Nephron (organoid): ENCODE results near the gene MTA1.
A peak's percentile ranks its signal among the peaks of the same experiment; 100 is the strongest.

Experiments used
- H3K27ac Mint-ChIP-seq, 3 experiments: 2 replicates each; pipeline ENCODE4 v1.8.0; 2020; ENCODE audit warnings: mixed read lengths in 3 of 3, mild to moderate bottlenecking in 2 of 3, moderate library complexity in 1 of 3
- H3K27me3 Mint-ChIP-seq: 2 replicates; pipeline ENCODE4 v1.8.0; 2021; ENCODE audit warnings: low read depth, mild to moderate bottlenecking, moderate library complexity, mixed read lengths
- H3K36me3 Mint-ChIP-seq: 2 replicates; pipeline ENCODE4 v1.8.0; 2020; ENCODE audit warnings: low read depth, mixed read lengths
- H3K4me1 Mint-ChIP-seq: 2 replicates; pipeline ENCODE4 v1.8.0; 2020; ENCODE audit warnings: mixed read lengths
- H3K4me3 Mint-ChIP-seq, 3 experiments: 2 replicates each; pipeline ENCODE4 v1.8.0; 2020; ENCODE audit warnings: mild to moderate bottlenecking in 3 of 3, mixed read lengths in 3 of 3, moderate library complexity in 2 of 3
- H3K9me3 Mint-ChIP-seq: 2 replicates; pipeline ENCODE4 v1.8.0; 2020; ENCODE audit warnings: mixed read lengths
- CTCF ChIP-seq, 3 experiments: fragments of 200-600 bp; sonication (generic); IDR thresholded peaks; one replicate each; pipeline ENCODE4 v1.5.0; 2021; ENCODE audit warnings: antibody characterized with exemption in 3 of 3; ENCODE audit not compliant: unreplicated experiment in 3 of 3

The MTA1 gene

DNA sequence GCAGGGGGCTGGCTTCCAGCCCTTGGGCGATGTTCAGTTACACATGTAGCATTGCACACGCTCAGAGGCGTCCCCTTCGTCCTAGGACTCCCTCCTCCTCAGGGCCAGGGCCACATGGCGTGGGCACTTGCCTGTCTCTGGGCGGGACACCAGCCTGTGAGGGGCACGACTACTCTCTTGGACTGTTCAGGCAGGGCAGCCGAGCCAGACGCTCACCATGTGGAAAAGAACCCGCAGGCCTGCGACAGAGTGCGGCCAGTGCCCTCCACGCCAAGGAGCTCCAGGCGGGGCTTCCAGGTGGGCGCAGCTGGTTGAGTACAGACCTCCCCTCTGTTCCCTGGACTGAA lies 20.9 kb downstream of the MTA1 start:
- Mint-ChIP-seq H3K27ac (no peak overlapping the region), H3K4me1 (peaks cover 3% of the 10 kb centered on the region), H3K4me3 (no peak overlapping the region), H3K36me3 (peaks cover 22% of the 10 kb centered on the region), H3K9me3 (peaks cover 6% of the 10 kb centered on the region), H3K27me3 (no peaks in the 10 kb centered on the region)
- TF ChIP-seq CTCF (IDR thresholded peaks at IDR 0.05; ENCODE audit: unreplicated experiment in 3 of 3), result no peak

DNA sequence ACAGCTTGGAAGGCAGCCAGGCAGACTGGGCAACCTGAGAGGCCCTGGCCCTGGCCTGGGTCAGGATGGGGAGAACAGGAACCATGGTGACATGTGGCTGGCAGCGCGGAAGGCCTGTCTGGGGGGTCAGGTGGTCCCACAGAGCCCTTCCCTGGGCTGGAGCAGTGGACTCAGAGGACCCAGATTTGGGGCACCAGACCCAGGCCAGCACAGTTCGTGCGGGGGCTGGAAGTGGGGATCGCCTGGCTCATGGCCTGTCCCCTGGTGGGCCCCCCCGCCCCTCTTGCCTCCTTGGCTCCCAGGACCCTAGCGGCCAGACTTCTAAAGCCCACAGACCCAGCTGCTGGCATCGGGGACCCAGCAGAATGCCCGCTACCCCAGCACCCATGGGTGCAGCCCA lies 21.4 kb downstream of the MTA1 start:
- Mint-ChIP-seq H3K9me3 (peaks cover 3% of the 10 kb centered on the region), H3K27ac (no peak overlapping the region), H3K36me3 (peaks cover 19% of the 10 kb centered on the region), H3K4me3 (no peak overlapping the region), H3K27me3 (no peaks in the 10 kb centered on the region), H3K4me1 (peaks cover 3% of the 10 kb centered on the region)
- no peak for TF ChIP-seq CTCF (IDR thresholded peaks at IDR 0.05; ENCODE audit: unreplicated experiment in 3 of 3)

- no peaks in the 10 kb centered on the region for H3K9me3 Mint-ChIP-seq
- H3K27me3 Mint-ChIP-seq, result no peaks in the 10 kb centered on the region
- peaks cover 11% of the 10 kb centered on the region for H3K36me3 Mint-ChIP-seq
- H3K4me1 Mint-ChIP-seq, result no peaks in the 10 kb centered on the region
- no peak overlapping the region for H3K4me3 Mint-ChIP-seq
- TF ChIP-seq CTCF (IDR thresholded peaks at IDR 0.05; ENCODE audit: unreplicated experiment in 3 of 3), result no peak
- peak overlapping the region in 1 of 3 experiments; percentile 7 for H3K27ac Mint-ChIP-seq
Observed at GRCh38 chr14:105442125-105442524, 22.5 kb downstream of the MTA1 start.

GRCh38 chr14:105442834-105443233 lies 23.2 kb downstream of the MTA1 start:
- Mint-ChIP-seq H3K27me3 (no peaks in the 10 kb centered on the region), H3K27ac (no peak overlapping the region), H3K9me3 (no peaks in the 10 kb centered on the region), H3K4me3 (no peak overlapping the region), H3K36me3 (peaks cover 11% of the 10 kb centered on the region), H3K4me1 (no peaks in the 10 kb centered on the region)
- no peak for TF ChIP-seq CTCF (IDR thresholded peaks at IDR 0.05; ENCODE audit: unreplicated experiment in 3 of 3)

DNA sequence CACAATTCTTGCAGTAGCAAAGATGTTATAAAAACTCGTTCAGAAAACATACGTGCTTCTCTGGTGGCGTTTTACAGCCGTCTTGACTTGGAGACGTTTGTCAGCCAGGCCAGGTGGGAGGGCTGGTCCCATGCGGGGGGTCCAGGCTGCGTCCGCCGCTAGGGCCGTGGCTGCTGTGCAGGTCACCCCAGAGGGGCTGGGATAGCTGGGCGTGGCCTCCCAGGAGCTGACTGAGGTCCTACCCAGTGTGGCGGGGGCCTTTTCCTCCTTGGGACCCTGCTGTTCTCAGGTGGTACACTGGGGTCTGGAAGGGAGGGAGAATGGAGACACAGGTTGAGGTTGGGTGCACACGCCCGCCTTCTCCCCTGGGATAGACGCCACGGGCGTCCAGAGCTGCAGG lies 25.2 kb downstream of the MTA1 start:
- Mint-ChIP-seq H3K4me3 (no peak overlapping the region), H3K27me3 (no peaks in the 10 kb centered on the region), H3K36me3 (peaks cover 11% of the 10 kb centered on the region), H3K9me3 (no peaks in the 10 kb centered on the region), H3K27ac (no peak overlapping the region), H3K4me1 (no peaks in the 10 kb centered on the region)
- no peak for TF ChIP-seq CTCF (IDR thresholded peaks at IDR 0.05; ENCODE audit: unreplicated experiment in 3 of 3)

DNA sequence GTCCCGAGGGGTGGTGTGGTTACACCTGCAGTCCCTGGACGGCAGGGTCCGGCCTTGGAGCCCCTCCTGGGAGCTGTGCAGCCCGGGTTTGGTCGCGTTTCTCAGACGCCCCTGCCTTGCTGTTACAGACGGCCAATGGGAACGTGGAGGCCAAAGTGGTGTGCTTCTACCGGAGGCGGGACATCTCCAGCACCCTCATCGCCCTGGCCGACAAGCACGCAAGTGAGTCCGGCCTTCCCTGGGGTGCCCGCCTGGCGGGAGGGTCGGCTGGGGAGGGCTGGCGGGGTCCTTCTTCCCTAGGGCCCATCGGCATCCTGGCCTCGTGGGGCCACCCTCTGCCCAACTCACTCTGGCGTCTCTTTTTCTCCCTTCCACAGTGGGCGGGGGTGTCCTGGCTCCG lies 25.7 kb downstream of the MTA1 start:
- TF ChIP-seq CTCF (IDR thresholded peaks at IDR 0.05; ENCODE audit: unreplicated experiment in 3 of 3), result no peak
- Mint-ChIP-seq H3K9me3 (no peaks in the 10 kb centered on the region), H3K27ac (peak overlapping the region in 1 of 3 experiments; percentile 52), H3K4me1 (no peaks in the 10 kb centered on the region), H3K4me3 (no peak overlapping the region), H3K27me3 (no peaks in the 10 kb centered on the region), H3K36me3 (peaks cover 11% of the 10 kb centered on the region)
